NCI-H460 (cell line): Measurements from ENCODE around the gene SLC9C2. TPM values are rescaled to one million over a fixed set of nuclear protein-coding genes. Genes with fewer than 3 reads are reported as not detected.
A peak's percentile ranks its signal among the peaks of the same experiment; 100 is the strongest.
"Not testable (repeated sequence)": the region's sequence is repeated elsewhere in the genome, so short reads cannot be mapped to it uniquely, and the experiment has no call there.

ENCODE experiments used
- DNase-seq: peaks from one replicate; pipeline ENCODE4 v3.0.0-alpha.2; 2016; ENCODE audit warnings: low read depth; ENCODE audit errors: extremely low read depth
- polyA plus RNA-seq: library from polyadenylated mRNA; depleted of rRNA; stranded (reverse); fragments of >200 nt; gene quantifications from 2 replicates; pipeline ENCODE4 v1.2.3, GENCODE V29; 2014; cell fraction: nucleus; rRNA removed
- total RNA-seq: library from RNA; depleted of rRNA; stranded (reverse); fragments of >200 nt; shearing (Covaris generic); gene quantifications from 2 replicates; pipeline ENCODE4 v1.2.3, GENCODE V29; 2014; rRNA removed

SLC9C2 gene, protein sequence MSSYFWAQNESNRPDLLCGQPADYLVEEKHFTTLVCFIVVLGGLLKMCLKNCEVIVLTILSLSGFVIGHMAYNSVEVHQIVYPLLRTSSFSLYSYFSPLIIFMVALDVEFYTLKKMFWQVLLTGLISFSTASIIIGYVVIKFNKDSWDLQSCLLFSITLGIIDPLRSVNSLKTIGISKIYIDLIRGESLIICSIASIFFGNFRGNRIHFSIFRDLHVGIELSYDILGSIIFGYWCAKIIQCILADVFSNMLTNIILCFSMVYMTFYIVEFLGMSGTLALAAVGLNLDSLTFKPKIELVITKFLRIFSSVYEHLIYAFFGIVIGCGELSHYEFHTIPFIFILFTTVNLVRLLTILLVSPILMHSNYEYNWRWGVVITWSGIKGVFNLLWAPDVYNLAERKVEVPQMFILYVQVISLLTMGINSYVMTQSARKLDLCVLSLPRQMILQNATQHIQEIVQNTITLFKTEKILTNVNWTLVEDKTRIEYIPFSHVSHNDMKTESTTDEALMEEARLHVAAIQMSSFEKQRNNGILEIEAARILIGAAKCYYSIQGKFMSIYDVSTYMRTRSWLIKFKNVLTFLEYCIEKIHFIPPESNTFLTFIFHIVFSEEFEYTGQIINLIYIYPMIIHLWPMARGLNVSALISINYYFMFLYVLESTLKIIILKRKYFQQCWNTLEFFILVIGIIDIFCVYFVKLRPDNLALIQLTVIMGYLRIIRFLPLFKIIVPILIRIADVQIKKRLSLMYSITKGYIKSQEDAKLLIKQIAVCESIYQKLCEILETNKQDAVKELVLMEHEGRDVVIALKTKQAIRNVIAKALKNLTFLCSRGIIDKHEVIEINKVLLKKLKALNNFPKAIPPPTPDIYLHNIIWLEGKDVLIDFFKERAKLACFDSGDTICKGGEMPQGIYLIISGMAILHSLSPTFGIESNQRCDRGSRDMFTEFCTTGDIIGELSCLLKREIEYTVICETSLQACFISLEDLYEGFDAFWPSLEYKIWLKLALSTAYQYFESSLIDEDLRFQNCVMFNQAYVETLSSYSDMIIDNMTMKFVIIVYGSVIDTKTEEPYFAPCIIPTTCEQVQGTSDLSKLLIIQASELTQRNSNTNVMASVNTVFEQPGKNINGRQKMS
- not detected in 2 replicates for total RNA-seq
- polyA plus RNA-seq = not detected in 2 replicates

GRCh38 chr1:173603056-173603591 is at the start of gene SLC9C2:
Gene SLC9C2, minus strand, starts transcription at chr1:173603072. Its CDS starts 1,296 bp downstream, at chr1:173601776.
- no peak for DNase-seq

DNA sequence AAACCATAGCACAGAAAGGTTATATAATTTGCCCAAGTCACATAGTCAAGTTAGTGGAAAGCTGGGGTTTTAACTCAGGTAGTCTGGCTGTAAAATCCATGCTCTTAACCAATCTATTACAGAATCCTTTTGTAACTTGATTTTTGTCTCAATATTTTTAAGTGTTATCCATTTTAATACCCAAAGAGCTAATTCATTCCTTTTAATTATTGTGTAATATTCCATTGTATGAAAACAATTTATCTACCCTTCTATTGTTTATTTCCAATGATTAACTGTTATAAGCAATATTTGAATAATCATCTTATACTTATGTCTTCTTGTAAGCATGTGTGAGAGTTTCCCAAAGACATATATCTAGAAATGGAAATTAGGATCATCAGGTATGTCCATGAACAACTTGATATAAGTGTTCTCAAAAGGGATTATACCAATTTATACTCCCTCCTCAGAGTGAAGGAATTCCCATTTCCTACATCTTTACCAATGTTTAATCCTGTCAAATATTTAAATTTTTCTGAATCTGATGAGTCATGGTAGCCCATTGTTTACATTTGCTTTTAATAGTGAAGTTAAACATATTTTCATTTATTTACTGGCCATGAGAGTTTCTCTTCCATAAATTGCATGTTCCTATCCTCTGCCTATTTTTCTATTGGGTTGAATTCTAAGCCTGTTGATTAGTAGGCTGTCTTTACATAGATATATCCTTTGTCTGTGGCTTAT is 46.2 kb upstream of the SLC9C2 start:
- DNase-seq = no peak

- no peak for DNase-seq
Observed at GRCh38 chr1:173646656-173647055, 43.8 kb upstream of the SLC9C2 start.

GRCh38 chr1:173642450-173643139 is 39.7 kb upstream of the SLC9C2 start:
- DNase-seq = not testable (repeated sequence)

DNA sequence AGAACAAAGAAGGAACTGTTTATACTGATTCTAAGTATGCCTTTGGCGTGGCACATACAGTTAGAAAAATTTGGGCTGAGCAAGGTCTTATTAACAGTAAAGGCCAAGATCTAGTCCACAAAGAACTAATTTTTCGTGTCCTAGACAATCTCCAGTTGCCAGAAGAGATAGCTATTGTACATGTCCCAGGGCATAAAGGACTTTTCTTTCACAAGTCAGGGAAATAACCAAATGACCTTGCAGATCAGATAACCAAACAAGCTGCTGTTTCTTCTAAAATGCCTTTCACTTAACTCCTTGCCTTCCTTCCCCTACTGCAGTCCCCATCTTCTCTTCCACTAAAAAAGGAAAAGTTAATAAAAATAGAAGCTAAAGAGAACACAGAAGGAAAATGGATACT is 36.2 kb upstream of the SLC9C2 start:
- no peak for DNase-seq

GRCh38 chr1:173638043-173639021 is 35.5 kb upstream of the SLC9C2 start:
- DNase-seq = no peak

DNA sequence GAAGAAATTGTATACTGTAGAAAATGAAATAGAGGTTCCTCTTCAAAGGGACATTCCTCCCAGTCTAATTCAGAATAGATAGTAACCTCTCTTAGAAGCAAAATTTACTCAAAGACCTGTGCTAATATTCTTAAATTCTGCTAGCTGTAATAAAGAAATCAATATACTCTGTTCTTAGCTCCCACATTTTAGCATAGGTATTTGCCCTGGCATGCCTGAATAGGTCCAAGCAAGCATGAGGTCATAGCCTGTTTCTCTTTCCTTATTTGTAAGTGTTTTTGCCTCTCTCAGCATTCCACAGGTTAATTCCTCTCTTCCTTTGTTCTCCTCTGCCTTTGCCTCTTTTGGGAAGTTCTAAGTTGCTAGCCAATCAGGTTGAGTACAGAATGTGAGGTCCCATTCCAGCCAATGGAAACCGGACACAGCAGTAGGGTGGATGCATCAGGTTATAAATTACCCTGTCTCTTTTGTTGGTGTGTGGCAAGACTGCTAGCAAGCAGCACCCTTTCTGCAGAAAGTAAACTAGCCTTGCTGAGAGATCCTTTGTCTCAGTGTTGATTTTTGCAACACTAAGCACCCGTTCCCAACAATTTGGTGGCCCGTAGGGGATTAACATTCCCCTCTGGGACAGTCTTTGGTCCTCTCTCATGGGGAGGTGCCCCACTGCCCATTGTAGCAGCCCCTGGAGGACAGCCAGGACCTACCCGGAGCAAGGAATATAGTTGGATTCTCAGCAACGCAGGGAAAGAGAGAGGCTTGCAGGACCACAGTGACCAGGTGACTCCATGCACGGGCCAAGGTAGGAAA is 34.6 kb upstream of the SLC9C2 start:
- not testable (repeated sequence) for DNase-seq

DNA sequence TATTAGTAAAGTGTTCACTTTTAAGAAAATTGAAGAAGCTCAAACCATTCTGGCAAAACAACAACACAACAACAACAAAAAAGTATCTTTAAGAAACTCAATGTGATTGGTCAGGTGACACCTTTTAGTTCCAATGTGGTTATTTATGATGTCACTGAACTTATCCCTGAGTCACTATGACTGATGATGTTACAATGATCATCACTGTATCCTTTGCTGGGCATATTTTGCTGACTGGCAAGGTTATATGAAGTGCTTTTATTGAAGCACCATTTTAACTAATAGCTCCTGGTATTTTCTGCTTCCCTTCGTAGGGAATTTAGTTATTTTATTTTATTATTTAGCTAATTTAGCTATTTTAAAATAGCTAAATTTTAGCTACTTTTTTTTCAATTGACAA is 32.2 kb upstream of the SLC9C2 start, which contains the start of gene TEX50:
Gene TEX50, plus strand, starts transcription at position 223 of the 400 bp plus-strand sequence. CDS start 184 bp downstream, outside the sequence.
- peak; percentile 14 for DNase-seq

GRCh38 chr1:173628888-173629287 is 26.0 kb upstream of the SLC9C2 start:
- DNase-seq = no peak

DNA sequence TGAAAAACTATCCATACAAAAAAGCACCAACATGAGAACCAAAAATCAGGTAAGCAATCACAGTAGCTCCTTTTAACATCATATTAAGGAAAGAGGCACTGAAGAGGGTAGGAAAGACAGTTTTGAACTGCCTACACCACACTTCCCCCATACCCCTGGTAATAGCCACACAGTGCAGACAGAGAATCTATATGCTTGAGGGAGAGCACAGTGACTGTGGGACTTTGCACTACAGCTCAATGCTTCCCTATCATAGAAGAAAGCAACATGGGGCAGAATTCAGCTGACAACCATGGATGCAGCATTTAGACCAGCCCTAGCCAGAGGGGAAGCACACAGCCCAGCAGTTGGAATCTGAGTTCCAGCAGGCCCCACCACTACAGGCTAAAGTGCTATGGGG is 24.4 kb upstream of the SLC9C2 start:
- no peak for DNase-seq

GRCh38 chr1:173616859-173617258 is 14.0 kb upstream of the SLC9C2 start:
- DNase-seq = no peak

DNA sequence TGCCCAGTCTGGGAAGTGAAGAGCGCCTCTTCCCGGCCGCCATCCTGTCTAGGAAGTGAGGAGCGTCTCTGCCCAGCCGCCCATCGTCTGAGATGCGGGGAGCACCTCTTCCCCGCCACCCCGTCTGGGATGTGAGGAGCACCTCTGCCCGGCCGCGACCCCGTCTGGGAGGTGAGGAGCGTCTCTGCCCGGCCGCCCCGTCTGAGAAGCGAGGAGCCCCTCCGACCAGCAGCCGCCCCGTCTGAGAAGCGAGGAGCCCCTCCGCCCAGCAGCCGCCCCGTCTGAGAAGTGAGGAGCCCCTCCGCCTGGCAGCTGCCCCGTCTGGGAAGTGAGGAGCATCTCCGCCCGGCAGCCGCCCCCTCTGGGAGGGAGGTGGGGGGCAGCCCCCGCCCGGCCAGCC is 10.2 kb upstream of the SLC9C2 start:
- not testable (repeated sequence) for DNase-seq

- DNase-seq = no peak
Observed at GRCh38 chr1:173608503-173609216, 5.8 kb upstream of the SLC9C2 start.

DNA sequence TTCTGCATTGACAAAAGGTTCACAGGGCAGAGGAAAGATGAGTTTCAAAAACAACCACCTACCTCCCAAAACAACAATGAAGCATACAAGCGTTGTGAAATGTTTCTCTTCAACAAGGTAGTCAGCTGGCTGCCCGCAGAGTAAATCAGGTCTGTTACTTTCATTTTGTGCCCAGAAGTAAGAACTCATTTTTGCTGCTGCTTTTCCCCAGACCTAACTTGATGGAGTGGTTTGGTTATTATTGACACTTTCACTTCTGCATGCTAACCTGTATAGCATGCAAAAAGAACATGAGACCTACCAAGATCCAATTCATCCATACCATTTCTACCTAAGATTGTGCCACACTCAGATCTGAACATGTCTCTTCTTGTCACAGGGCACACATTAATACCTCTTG is 1.3 kb downstream of the SLC9C2 start:
- no peak for DNase-seq

GRCh38 chr1:173596097-173596825 is 6.6 kb downstream of the SLC9C2 start:
- no peak for DNase-seq

DNA sequence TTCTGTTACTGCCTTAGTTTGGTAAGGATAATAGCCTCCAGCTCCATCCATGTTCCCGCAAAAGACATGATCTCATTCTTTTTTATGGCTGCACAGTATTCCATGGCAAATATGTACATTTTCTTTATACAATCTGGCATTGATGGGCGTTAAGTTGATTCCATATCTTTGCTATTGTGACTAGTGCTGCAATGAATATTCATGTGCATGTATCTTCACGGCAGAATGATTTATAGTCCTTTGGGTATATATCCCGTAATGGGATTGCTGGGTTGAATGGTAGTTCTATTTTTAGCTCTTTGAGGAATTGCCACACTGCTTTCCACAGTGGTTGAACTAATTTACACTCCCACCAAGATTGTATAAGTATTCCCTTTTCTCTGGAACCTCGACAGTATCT is 11.7 kb downstream of the SLC9C2 start:
- not testable (repeated sequence) for DNase-seq
